Stomach smooth muscle (tissue), 2 donors: ENCODE results near the gene BCL7B.
A peak's percentile ranks its signal among the peaks of the same experiment; 100 is the strongest.

Source experiments
- H3K27ac ChIP-seq: one replicate; pipeline ENCODE4 v1.7.0; 2013; ENCODE audit warnings: mild to moderate bottlenecking, low read length, inconsistent platforms
- H3K27me3 ChIP-seq, 2 donors: one replicate each; pipeline ENCODE4 v1.7.0; 2013; ENCODE audit warnings: low read length in 2 of 2; ENCODE audit not compliant: insufficient read depth in 2 of 2, control insufficient read depth in 1 of 2
- H3K36me3 ChIP-seq, 2 donors: one replicate each; pipeline ENCODE4 v1.7.0; 2013; ENCODE audit warnings: low read length in 2 of 2; ENCODE audit not compliant: control insufficient read depth in 2 of 2, insufficient read depth in 2 of 2
- H3K4me1 ChIP-seq: one replicate; pipeline ENCODE4 v1.7.0; 2013; ENCODE audit warnings: low read length; ENCODE audit not compliant: control insufficient read depth, insufficient read depth
- H3K4me3 ChIP-seq, 2 donors: one replicate each; pipeline ENCODE4 v1.7.0; 2013; ENCODE audit warnings: low read length in 2 of 2
- H3K9ac ChIP-seq, 2 donors: one replicate each; pipeline ENCODE4 v1.7.0; 2013; ENCODE audit warnings: low read length in 2 of 2, mild to moderate bottlenecking in 1 of 2
- H3K9me3 ChIP-seq, 2 donors: one replicate each; pipeline ENCODE4 v1.7.0; 2013; ENCODE audit warnings: low read length in 2 of 2; ENCODE audit not compliant: control insufficient read depth in 2 of 2
- donor health status: healthy.
- donor health status: Pancreatic carcinoma.

The BCL7B gene

DNA sequence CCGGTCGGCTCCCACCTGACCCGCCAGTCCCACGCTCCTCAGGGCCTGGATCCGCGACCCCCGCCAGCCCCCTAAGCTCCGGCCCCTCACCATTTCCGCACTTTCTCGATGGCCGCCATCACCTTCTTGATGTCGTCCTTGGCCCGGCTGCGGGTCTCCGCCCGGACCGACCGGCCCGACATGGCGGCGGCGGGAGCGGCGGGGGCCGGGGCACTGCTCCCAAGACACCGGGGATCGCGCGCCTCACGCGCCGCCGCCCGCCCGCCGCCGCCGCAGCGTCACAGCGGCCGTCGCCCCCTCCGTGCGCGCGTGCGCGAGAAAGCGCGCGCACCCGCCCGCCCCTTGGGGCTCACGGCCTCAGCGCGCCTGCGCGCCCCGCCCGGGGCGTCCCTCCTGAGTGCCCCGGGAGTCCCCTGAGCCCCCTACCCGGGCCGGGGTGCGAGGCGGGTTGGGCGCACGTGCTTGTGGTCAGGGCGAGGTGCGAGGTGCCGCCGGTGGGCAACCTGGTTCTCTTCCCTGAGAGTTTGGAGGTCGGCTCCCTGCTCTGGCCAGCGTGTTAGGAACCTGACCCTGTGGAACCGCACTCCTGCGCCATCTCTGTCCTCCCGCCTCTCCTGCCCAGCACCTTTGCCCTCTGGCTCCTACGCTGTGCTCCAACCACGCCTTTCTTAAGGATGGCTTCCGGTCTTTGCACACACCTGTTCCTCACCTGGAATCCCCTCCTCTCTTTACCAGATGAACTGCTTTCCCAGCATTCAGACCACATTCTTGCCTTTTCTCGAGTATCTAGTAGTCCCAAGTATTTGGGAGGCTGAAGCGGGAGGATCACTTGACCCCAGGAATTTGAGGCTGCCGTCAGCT lies at the start of gene BCL7B:
BCL7B (minus strand) TSS at position 294 of the 861 bp plus-strand sequence; CDS start at position 182, 112 bp downstream.
- peak within 1 kb of the TSS; percentile 93 for H3K27ac ChIP-seq
- peak within 1 kb of the TSS; percentile 91 for H3K4me3 ChIP-seq
- H3K36me3 ChIP-seq: peaks cover 0 to 3% of the 10 kb centered on the region in 2 donors
- H3K9me3 ChIP-seq: no peaks in the 10 kb centered on the region
- H3K4me1 ChIP-seq: peaks cover 23% of the 10 kb centered on the region
- H3K9ac ChIP-seq: peak within 1 kb of the TSS; percentile 68 to 91
- H3K27me3 ChIP-seq: no peaks in the 10 kb centered on the region

DNA sequence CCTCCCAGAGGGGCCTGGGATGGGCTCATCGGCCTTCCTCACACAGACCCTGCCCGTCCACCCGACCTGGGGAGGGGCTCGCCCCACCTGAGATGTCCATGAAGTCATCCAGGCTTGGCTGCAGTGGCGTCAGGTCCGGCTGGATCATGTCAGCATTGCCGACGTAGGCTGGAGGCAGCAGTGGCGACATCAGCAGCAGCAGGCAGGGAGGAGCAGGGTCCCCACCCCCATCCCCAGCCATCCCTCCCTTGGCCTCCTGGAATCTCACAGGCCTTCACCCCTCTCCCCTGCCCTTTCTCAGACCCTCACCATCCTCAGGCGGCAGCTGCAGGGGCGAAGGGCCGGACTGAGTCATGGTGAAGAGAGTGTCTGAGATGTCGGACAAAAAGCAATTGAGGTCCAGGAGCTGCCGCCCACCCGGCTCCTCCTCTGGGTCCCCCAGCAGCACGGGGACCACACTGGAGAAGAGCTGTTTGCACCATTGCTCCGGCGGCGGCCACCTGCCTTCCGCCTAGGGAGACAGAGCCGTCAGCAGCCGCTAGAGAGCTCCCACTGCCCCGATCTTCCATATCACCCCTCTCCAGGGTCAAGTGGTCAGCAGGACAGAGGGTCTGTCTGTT lies 48.2 kb upstream of the BCL7B start:
- H3K9ac ChIP-seq: no peak overlapping the region
- H3K9me3 ChIP-seq: no peaks in the 10 kb centered on the region
- no peak overlapping the region for H3K27ac ChIP-seq
- H3K27me3 ChIP-seq: peaks cover 9% of the 10 kb centered on the region in 2 donors
- no peak overlapping the region for H3K4me3 ChIP-seq
- H3K36me3 ChIP-seq: no peaks in the 10 kb centered on the region
- no peaks in the 10 kb centered on the region for H3K4me1 ChIP-seq

GRCh38 chr7:73602721-73603651 lies 45.5 kb upstream of the BCL7B start:
- no peak overlapping the region for H3K27ac ChIP-seq
- H3K4me3 ChIP-seq: no peak overlapping the region

DNA sequence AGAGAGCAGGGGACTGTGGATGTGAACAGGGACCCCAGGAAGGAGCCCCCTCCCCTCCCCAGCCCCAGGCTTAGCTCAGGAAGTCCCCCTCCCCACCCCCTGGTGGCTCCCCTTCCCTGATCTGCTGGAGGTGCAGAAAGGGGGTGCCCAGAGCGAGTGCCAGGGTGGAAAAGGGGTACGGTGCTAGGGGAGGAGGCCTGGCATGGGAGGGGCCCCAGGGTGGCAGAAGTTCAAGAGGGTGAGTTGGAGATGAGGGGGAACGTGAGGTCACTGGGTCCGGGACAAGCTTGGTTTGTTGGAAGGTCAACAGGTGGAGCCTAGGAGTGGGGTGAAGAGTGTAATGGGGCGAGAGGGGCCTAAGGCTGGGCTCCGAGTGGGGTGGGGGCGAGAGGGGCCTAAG lies 42.4 kb upstream of the BCL7B start:
- Histone ChIP-seq H3K27ac (no peak overlapping the region), H3K4me1 (no peaks in the 10 kb centered on the region), H3K4me3 (no peak overlapping the region), H3K36me3 (no peaks in the 10 kb centered on the region), H3K9me3 (no peaks in the 10 kb centered on the region), H3K9ac (no peak overlapping the region), H3K27me3 (peaks cover 0 to 4% of the 10 kb centered on the region in 2 donors)

More at GRCh38 chr7:73602721-73603651, 45.5 kb upstream of the BCL7B start:
- Histone ChIP-seq H3K9ac (no peak overlapping the region), H3K9me3 (no peaks in the 10 kb centered on the region), H3K4me1 (no peaks in the 10 kb centered on the region), H3K36me3 (no peaks in the 10 kb centered on the region), H3K27me3 (peaks cover 6 to 13% of the 10 kb centered on the region in 2 donors)

DNA sequence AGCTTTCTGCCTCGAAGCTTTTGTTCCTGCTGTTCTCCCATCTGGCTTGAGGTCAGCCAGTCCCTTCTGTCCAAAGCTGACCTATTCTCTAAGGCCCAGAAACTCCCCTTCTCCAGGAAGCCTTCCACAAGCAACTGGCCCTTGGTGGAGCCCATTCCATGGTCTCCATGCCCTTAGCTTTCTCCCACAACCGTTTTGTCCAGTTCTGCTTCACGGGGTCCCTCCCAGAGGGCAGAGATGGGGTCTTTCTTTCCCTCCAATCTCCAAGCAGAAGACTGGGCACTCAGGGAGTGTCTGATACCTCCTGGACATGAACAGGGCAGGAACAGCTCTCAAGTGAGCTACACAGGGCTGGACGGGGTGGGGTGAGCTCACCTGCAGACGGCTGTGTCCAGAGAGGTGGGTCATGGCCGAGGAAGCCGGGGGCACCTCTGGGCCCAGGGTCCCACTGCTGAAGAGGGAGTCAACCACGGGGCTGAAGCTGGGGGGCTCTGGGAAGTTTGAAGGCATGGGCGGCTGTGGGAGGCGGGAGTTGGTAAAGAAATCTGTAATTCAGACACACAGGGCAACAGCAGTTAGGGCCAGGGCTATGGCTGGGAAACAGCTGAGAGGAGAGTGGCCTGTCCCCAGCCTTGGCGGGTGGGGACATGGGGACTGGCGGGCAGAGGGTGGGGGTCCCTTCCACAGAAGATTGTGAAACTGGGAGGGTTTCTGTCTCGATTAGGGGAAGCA lies 41.8 kb upstream of the BCL7B start:
- Histone ChIP-seq H3K27ac (no peak overlapping the region), H3K27me3 (peaks cover 0 to 4% of the 10 kb centered on the region in 2 donors), H3K9ac (no peak overlapping the region), H3K9me3 (no peaks in the 10 kb centered on the region), H3K36me3 (no peaks in the 10 kb centered on the region), H3K4me1 (no peaks in the 10 kb centered on the region), H3K4me3 (no peak overlapping the region)

GRCh38 chr7:73597978-73598782 lies 40.7 kb upstream of the BCL7B start:
- H3K27me3 ChIP-seq: peaks cover 0 to 4% of the 10 kb centered on the region in 2 donors
- no peak overlapping the region for H3K4me3 ChIP-seq
- no peak overlapping the region for H3K27ac ChIP-seq
- H3K4me1 ChIP-seq: no peaks in the 10 kb centered on the region
- H3K36me3 ChIP-seq: no peaks in the 10 kb centered on the region
- no peak overlapping the region for H3K9ac ChIP-seq
- no peaks in the 10 kb centered on the region for H3K9me3 ChIP-seq

DNA sequence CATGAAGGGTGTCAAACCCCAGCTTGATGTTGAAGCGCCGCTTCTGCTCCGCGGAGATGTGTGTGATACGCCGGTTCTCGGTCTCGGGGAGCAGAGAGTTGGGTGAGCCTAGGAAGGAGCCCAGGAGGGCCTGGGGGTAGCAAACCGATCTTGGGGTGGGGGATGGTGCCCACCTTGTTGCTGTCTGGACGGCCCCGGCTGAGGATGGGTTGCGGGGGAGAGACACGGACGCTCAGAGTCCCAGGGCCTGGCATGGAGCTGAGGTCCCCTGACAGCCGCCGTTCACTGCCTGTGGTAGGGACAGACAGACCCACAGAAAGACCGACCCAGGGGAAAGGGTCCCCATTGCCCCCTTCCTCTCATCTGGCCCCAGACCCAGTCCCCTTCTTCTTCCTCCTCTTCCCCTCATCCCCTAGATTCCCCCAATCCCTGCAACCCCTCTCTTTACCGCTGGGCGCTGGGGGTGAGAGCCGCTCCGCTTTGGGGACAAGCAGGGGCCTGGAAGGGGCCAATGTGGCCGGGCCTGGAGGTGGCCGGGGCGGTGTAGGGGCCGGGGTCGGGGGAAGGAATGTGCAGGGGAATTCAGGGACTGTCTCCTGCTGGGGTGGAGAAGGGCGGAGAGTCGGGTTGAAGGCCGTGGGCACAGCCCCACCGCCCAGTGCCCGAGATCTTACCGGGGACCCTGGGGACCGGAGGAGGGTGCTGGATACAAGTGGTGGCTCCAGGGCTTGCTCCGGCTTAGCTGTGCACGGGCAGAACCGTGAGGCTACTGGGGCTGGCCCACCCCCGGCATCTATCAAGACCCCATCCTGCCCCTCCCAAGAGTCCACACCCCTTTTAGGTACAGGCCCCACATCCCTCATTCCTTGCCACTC lies 38.9 kb upstream of the BCL7B start:
- no peak overlapping the region for H3K27ac ChIP-seq
- peaks cover 0 to 4% of the 10 kb centered on the region in 2 donors for H3K27me3 ChIP-seq
- H3K9ac ChIP-seq: no peak overlapping the region
- H3K9me3 ChIP-seq: no peaks in the 10 kb centered on the region
- no peak overlapping the region for H3K4me3 ChIP-seq
- no peaks in the 10 kb centered on the region for H3K4me1 ChIP-seq
- no peaks in the 10 kb centered on the region for H3K36me3 ChIP-seq

GRCh38 chr7:73595358-73595757 lies 37.9 kb upstream of the BCL7B start:
- H3K4me3 ChIP-seq: no peak overlapping the region
- no peaks in the 10 kb centered on the region for H3K4me1 ChIP-seq
- peaks cover 0 to 4% of the 10 kb centered on the region in 2 donors for H3K27me3 ChIP-seq
- no peak overlapping the region for H3K9ac ChIP-seq
- H3K36me3 ChIP-seq: no peaks in the 10 kb centered on the region
- H3K9me3 ChIP-seq: no peaks in the 10 kb centered on the region
- no peak overlapping the region for H3K27ac ChIP-seq
